Thyroid gland (tissue), 4 donors: ENCODE results near the gene DND1. TPM values are rescaled to one million over a fixed set of nuclear protein-coding genes. Genes with fewer than 3 reads are reported as not detected.
A peak's percentile ranks its signal among the peaks of the same experiment; 100 is the strongest.
"Not testable (repeated sequence)": the region's sequence is repeated elsewhere in the genome, so short reads cannot be mapped to it uniquely, and the experiment has no call there.

Source experiments
- DNase-seq, 2 donors: peaks; one replicate each; pipeline ENCODE4 v3.0.0-alpha.2; 2019
- H3K27ac ChIP-seq, 3 donors: fragments of 200-600 bp; sonication (generic); 1 replicate in 2 of 3; 2 replicates in 1 of 3; pipeline ENCODE4 v1.5.1; 2016 to 2019; ENCODE audit warnings: mild to moderate bottlenecking in 1 of 3, moderate library complexity in 1 of 3
- H3K27me3 ChIP-seq: fragments of 200-600 bp; sonication (generic); one replicate; pipeline ENCODE4 v1.5.1; 2019
- H3K36me3 ChIP-seq, 2 donors: fragments of 200-600 bp; sonication (generic); one replicate each; pipeline ENCODE4 v1.5.1; 2016 to 2019
- H3K4me1 ChIP-seq, 2 donors: fragments of 200-600 bp; sonication (generic); one replicate each; pipeline ENCODE4 v1.5.1; 2017 to 2019
- H3K4me3 ChIP-seq, 3 donors: fragments of 200-600 bp; sonication (generic); replicated peaks in 1 of 3; 1 replicate in 2 of 3; 2 replicates in 1 of 3; pipeline ENCODE4 v1.5.1; 2016; ENCODE audit warnings: mild to moderate bottlenecking in 1 of 3
- H3K9me3 ChIP-seq: fragments of 200-600 bp; sonication (generic); one replicate; pipeline ENCODE4 v1.5.1; 2017
- CTCF ChIP-seq, 6 experiments: fragments of 200-600 bp in 3 of 6; fragments of 450-650 bp in 3 of 6; sonication (generic) in 3 of 6; IDR thresholded peaks; one replicate each; pipeline ENCODE4 v1.5.1; 2016 to 2019; ENCODE audit warnings: antibody characterized with exemption in 6 of 6, mild to moderate bottlenecking in 2 of 6, inconsistent platforms in 1 of 6, moderate library complexity in 1 of 6
- POLR2A ChIP-seq, 2 donors: fragments of 450-650 bp; IDR thresholded peaks; one replicate each; pipeline ENCODE4 v1.6.1; 2017; ENCODE audit warnings: antibody characterized with exemption in 2 of 2, mild to moderate bottlenecking in 2 of 2, moderate library complexity in 1 of 2
- WGBS, 2 donors: methylation state at CpG; one replicate each; pipeline ENCODE4 v1.1.5; 2017; 5-methylcytosine and 5-hydroxymethylcytosine counted together
- intact Hi-C: fragments of 100-400 bp; cut with DNase I; formaldehyde crosslinking; loops from one replicate; pipeline ENCODE4 v1.15.1; 2023
- microRNA-seq: library from miRNA; unstranded; fragments of <30 nt; microRNA quantifications from one replicate; pipeline ENCODE4, GENCODE V29; 2016
- small RNA-seq: library from RNA; depleted of rRNA; stranded (forward); fragments of <200 nt; gene quantifications from one replicate; pipeline ENCODE3, GENCODE V24; 2016
- total RNA-seq, 4 donors: library from RNA; depleted of rRNA; stranded (reverse); fragments of >200 nt; gene quantifications; one replicate each; pipeline ENCODE4 v1.2.3, GENCODE V29; 2016

DND1 gene
- total RNA-seq, 4 donors from 2014 or later, result 1.3 to 2.0 TPM; not detected in 2

DNA sequence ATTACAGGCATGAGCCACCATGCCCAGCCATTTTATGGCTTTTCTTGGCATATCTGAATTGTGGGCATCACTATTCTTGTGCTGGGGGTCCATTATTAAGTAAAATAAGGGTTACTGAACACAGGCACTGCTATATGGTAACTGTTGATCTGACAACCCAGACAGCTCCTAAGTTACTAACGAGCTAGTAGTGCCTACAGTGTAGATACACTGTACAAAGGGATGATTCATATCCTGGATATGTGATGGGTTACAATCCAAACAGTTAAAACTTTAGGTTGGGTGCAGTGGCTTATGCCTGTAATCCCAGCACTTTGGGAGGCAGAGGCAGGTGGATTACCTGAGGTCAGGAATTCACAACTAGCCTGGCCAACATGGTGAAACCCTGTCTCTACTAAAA is 44.7 kb downstream of the DND1 start:
- WGBS, 2 donors, result 46 to 47% methylated on average over 1 of the region's 1 CpG
- TF ChIP-seq POLR2A (IDR thresholded peaks at IDR 0.05), result no peak
- no peak for TF ChIP-seq CTCF (IDR thresholded peaks at IDR 0.05)
- Histone ChIP-seq H3K36me3 (no peaks in the 10 kb centered on the region), H3K27ac (no peak overlapping the region), H3K9me3 (no peaks in the 10 kb centered on the region), H3K4me3 (no peak overlapping the region), H3K4me1 (peaks cover 5 to 15% of the 10 kb centered on the region in 2 donors), H3K27me3 (no peaks in the 10 kb centered on the region)
- no peak for DNase-seq
- intact Hi-C loops, result no loop called here

GRCh38 chr5:140627972-140628371 is 45.4 kb downstream of the DND1 start:
- Histone ChIP-seq H3K9me3 (no peaks in the 10 kb centered on the region), H3K36me3 (no peaks in the 10 kb centered on the region), H3K4me1 (peaks cover 0 to 9% of the 10 kb centered on the region in 2 donors), H3K27me3 (no peaks in the 10 kb centered on the region), H3K27ac (no peak overlapping the region), H3K4me3 (no peak overlapping the region)
- TF ChIP-seq CTCF (IDR thresholded peaks at IDR 0.05), result no peak
- TF ChIP-seq POLR2A (IDR thresholded peaks at IDR 0.05), result no peak
- WGBS, 2 donors, result 85 to 87% methylated on average over 6 of the region's 6 CpGs
- intact Hi-C loops, result no loop called here
- no peak for DNase-seq

- H3K27me3 ChIP-seq, H3K9me3 ChIP-seq, intact Hi-C loops, H3K36me3 ChIP-seq, H3K4me1 ChIP-seq, DNase-seq, H3K4me3 ChIP-seq, H3K27ac ChIP-seq: not testable (repeated sequence)
- WGBS, 2 donors, result 87 to 88% methylated on average over 10 of the region's 10 CpGs
Observed at GRCh38 chr5:140624886-140625285, 48.5 kb downstream of the DND1 start.

- H3K4me3 ChIP-seq, H3K27ac ChIP-seq, DNase-seq, H3K9me3 ChIP-seq, H3K27me3 ChIP-seq, H3K36me3 ChIP-seq, intact Hi-C loops, H3K4me1 ChIP-seq: not testable (repeated sequence)
Observed at GRCh38 chr5:140623061-140623460, 50.3 kb downstream of the DND1 start.

DNA sequence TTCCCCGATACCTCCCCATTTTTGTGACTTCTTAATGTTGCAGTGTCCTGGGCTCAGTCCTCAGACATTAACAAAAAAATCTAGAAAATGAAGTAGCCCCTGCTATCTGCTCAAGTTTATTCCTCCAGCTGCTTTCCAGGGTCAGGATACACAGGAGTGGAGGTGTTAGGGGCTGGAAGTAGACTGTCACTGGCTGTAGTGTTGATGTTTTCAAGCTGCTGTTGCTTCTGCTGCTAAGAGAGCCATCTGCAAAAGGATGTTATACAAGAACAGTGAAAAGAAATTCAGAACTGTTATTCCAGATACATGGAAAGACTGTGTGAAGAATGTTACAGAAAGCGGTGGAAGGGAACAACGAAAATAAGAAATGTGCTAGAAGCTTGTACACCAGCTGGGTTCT is 51.1 kb downstream of the DND1 start:
- no peaks in the 10 kb centered on the region for H3K36me3 ChIP-seq
- 86 to 94% methylated on average over 3 of the region's 3 CpGs for WGBS, 2 donors
- DNase-seq, result no peak
- TF ChIP-seq CTCF (IDR thresholded peaks at IDR 0.05) (no peak), POLR2A (IDR thresholded peaks at IDR 0.05) (no peak)
- H3K27ac ChIP-seq, result no peak overlapping the region
- no peaks in the 10 kb centered on the region for H3K9me3 ChIP-seq
- intact Hi-C loops, result no loop called here
- no peaks in the 10 kb centered on the region for H3K4me1 ChIP-seq
- H3K4me3 ChIP-seq, result no peak overlapping the region
- no peaks in the 10 kb centered on the region for H3K27me3 ChIP-seq

Small RNA genes lying within 50 kb of the gene (microRNA-seq; reads per million reads assigned to microRNA genes)
- gene MIR3655, result 1.8 reads per million

Small RNA genes lying within 50 kb of the gene (small RNA-seq; reads per million reads assigned to genes)
- gene VTRNA1-1 (81.0 reads per million, percentile 96 among the genes with 10 or more reads in this experiment), gene VTRNA1-2 (0.56 reads per million)

Other genes with a start within 250 kb of the DND1 start
- gene EIF4EBP3, start 125.9 kb downstream of the DND1 start, total RNA-seq, result 10 to 100 TPM in 3 of 4 donors, 1 to 10 TPM in 1; 9.1 to 18.9 (median 15.6) TPM
- 10 to 100 TPM; 22.7 to 43.7 (median 35.7) TPM for gene SRA1, start 116.1 kb downstream of the DND1 start, total RNA-seq
- 10 to 100 TPM; 20.2 to 33.5 (median 26.1) TPM for gene APBB3, start 109.0 kb downstream of the DND1 start, total RNA-seq
- gene SLC35A4, start 108.7 kb downstream of the DND1 start, total RNA-seq, result 100 to 1,000 TPM in 1 of 4 donors, 10 to 100 TPM in 3; 64.2 to 114 (median 74.0) TPM
- gene CD14, start 40.4 kb downstream of the DND1 start, total RNA-seq, result 10 to 100 TPM; 18.5 to 36.7 (median 30.0) TPM
- 10 to 100 TPM; 16.1 to 48.7 (median 29.3) TPM for gene TMCO6, start 34.1 kb downstream of the DND1 start, total RNA-seq
- gene NDUFA2, start 25.9 kb downstream of the DND1 start, total RNA-seq, result 10 to 100 TPM; 25.9 to 90.9 (median 56.4) TPM
- 100 to 1,000 TPM; 106 to 279 (median 161) TPM for gene IK, start 25.7 kb downstream of the DND1 start, total RNA-seq
- 10 to 100 TPM; 19.5 to 23.8 (median 20.7) TPM for gene WDR55, start 8.7 kb downstream of the DND1 start, total RNA-seq
- 10 to 100 TPM; 41.0 to 56.8 (median 48.2) TPM for gene HARS1, start 17.8 kb upstream of the DND1 start, total RNA-seq
- gene HARS2, start 17.9 kb upstream of the DND1 start, total RNA-seq, result 10 to 100 TPM; 29.3 to 31.8 (median 30.1) TPM
- gene ZMAT2, start 26.9 kb upstream of the DND1 start, total RNA-seq, result 10 to 100 TPM; 35.1 to 46.0 (median 37.5) TPM
- under 1 TPM in 1 of 4 donors, not detected in 3; 0.13 TPM for gene PCDHA1, start 112.6 kb upstream of the DND1 start, total RNA-seq
- under 1 TPM in 1 of 4 donors, not detected in 3; 0.22 TPM for gene PCDHA2, start 121.3 kb upstream of the DND1 start, total RNA-seq
- gene PCDHA3, start 127.5 kb upstream of the DND1 start, total RNA-seq, result 1 to 10 TPM; 1.1 to 1.7 (median 1.3) TPM
- 1 to 10 TPM in 1 of 4 donors, under 1 TPM in 3; 0.40 to 2.1 (median 0.69) TPM for gene PCDHA4, start 133.5 kb upstream of the DND1 start, total RNA-seq
- gene PCDHA5, start 148.0 kb upstream of the DND1 start, total RNA-seq, result under 1 TPM; 0.33 to 0.54 (median 0.45) TPM
- 1 to 10 TPM in 2 of 4 donors, under 1 TPM in 2; 0.29 to 1.3 (median 1.0) TPM for gene PCDHA6, start 154.4 kb upstream of the DND1 start, total RNA-seq
- under 1 TPM; 0.45 to 0.88 (median 0.54) TPM for gene PCDHA7, start 160.7 kb upstream of the DND1 start, total RNA-seq
- under 1 TPM in 3 of 4 donors, not detected in 1; 0.27 to 0.93 (median 0.33) TPM for gene PCDHA8, start 167.6 kb upstream of the DND1 start, total RNA-seq
- under 1 TPM; 0.17 to 0.54 (median 0.29) TPM for gene PCDHA9, start 174.8 kb upstream of the DND1 start, total RNA-seq
- 10 to 100 TPM in 2 of 4 donors, 1 to 10 TPM in 2; 6.0 to 11.8 (median 9.2) TPM for gene PCDHA10, start 182.3 kb upstream of the DND1 start, total RNA-seq
- 1 to 10 TPM; 1.8 to 4.2 (median 2.1) TPM for gene PCDHA11, start 195.4 kb upstream of the DND1 start, total RNA-seq
- gene PCDHA12, start 201.7 kb upstream of the DND1 start, total RNA-seq, result 1 to 10 TPM; 3.3 to 9.6 (median 6.1) TPM
- gene PCDHA13, start 208.5 kb upstream of the DND1 start, total RNA-seq, result 1 to 10 TPM; 1.8 to 4.0 (median 3.1) TPM